Peyer's patch (tissue), 4 donors: ENCODE measurements around the gene URB2.

ENCODE experiments used
- CTCF ChIP-seq, 6 experiments: fragments of 450-650 bp in 4 of 6; fragments of 200-600 bp in 2 of 6; sonication (generic) in 1 of 6; IDR thresholded peaks; one replicate each; pipeline ENCODE4 v1.5.1; 2017 to 2019; ENCODE audit warnings: antibody characterized with exemption in 6 of 6, mild to moderate bottlenecking in 3 of 6, moderate library complexity in 1 of 6
- POLR2A ChIP-seq, 2 donors: fragments of 450-650 bp; IDR thresholded peaks; one replicate each; pipeline ENCODE4 v1.5.1; 2017; ENCODE audit warnings: antibody characterized with exemption in 2 of 2, mild to moderate bottlenecking in 2 of 2, moderate library complexity in 2 of 2

GRCh38 chr1:229608590-229608989 is 17.5 kb upstream of the URB2 start:
- TF ChIP-seq CTCF (IDR thresholded peaks at IDR 0.05), result no peak
- TF ChIP-seq POLR2A (IDR thresholded peaks at IDR 0.05), result no peak
